ENCODE measurements around the gene CTNND2. TPM values are rescaled to one million over a fixed set of nuclear protein-coding genes. Genes with fewer than 3 reads are reported as not detected.

Gene CTNND2
- total RNA-seq, 1 experiment from 2014 or later: 7.0 TPM

DNA sequence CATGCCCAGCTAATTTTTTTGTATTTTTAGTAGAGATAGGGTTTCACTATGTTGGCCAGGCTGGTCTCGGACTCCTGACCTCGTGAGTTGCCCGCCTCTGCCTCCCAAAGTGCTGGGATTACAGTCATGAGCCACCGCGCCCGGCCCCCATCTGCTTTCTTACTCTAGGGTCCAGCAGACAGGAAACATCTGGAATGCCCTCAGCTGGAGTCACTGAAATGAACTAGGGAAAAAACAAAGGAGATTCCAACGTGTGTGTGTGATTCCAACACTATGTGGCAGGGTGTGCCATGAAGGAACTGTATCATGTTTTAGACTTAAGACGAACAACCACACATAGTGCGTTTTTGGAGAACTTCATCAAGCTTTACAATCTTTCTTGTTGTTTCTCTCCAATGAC is 603.1 kb downstream of the CTNND2 start:
- no peak overlapping the region for H3K27ac ChIP-seq (ENCODE audit: insufficient read length, low read depth, low read length)
- no peak overlapping the region for H2AFZ ChIP-seq (ENCODE audit: low read length)
- no peak overlapping the region for H2BK20ac ChIP-seq (ENCODE audit: low read depth, low read length, poor library complexity, severe bottlenecking)
- no peak overlapping the region for H3K14ac ChIP-seq (ENCODE audit: insufficient read depth, low read length)
- H3K56ac ChIP-seq (ENCODE audit: insufficient read length, low read depth, low read length): no peak overlapping the region
- H3K18ac ChIP-seq (ENCODE audit: insufficient read length, low read depth, low read length): no peak overlapping the region
- H3T11ph ChIP-seq (ENCODE audit: low read length): no peak overlapping the region
- H3K27me3 ChIP-seq (ENCODE audit: insufficient read depth, low read length): no peaks in the 10 kb centered on the region
- H3K4ac ChIP-seq (ENCODE audit: low read depth, low read length): no peak overlapping the region
- H3K79me2 ChIP-seq (ENCODE audit: insufficient read depth, low read length): no peaks in the 10 kb centered on the region
- no peak overlapping the region for H4K5ac ChIP-seq (ENCODE audit: insufficient read length, low read depth, low read length)
- H3K4me1 ChIP-seq (ENCODE audit: insufficient read depth, low read length): no peaks in the 10 kb centered on the region
- TF ChIP-seq, protein P1, sequence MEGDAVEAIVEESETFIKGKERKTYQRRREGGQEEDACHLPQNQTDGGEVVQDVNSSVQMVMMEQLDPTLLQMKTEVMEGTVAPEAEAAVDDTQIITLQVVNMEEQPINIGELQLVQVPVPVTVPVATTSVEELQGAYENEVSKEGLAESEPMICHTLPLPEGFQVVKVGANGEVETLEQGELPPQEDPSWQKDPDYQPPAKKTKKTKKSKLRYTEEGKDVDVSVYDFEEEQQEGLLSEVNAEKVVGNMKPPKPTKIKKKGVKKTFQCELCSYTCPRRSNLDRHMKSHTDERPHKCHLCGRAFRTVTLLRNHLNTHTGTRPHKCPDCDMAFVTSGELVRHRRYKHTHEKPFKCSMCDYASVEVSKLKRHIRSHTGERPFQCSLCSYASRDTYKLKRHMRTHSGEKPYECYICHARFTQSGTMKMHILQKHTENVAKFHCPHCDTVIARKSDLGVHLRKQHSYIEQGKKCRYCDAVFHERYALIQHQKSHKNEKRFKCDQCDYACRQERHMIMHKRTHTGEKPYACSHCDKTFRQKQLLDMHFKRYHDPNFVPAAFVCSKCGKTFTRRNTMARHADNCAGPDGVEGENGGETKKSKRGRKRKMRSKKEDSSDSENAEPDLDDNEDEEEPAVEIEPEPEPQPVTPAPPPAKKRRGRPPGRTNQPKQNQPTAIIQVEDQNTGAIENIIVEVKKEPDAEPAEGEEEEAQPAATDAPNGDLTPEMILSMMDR (conservative IDR thresholded peaks at IDR 0.05): no peak
- WGBS (ENCODE audit: extremely low coverage, insufficient read length, low lambda C conversion rate): no CpG with 5 or more reads among the region's 9 CpGs
- Mint-ChIP-seq H3K9me3 (no peaks in the 10 kb centered on the region), H3K4me3 (no peak overlapping the region), H3K36me3 (ENCODE audit: insufficient read depth in 1 of 3, low read depth in 3 of 3) (no peaks in the 10 kb centered on the region), H3K4me1 (peaks cover 3 to 5% of the 10 kb centered on the region in 2 experiments; a peak in 1 of 4 replicates), H3K27me3 (ENCODE audit: low read depth) (no peaks in the 10 kb centered on the region; the same call in 1 of the 2 replicates), H3K27ac (no peak overlapping the region)
- no peak overlapping the region for H2BK12ac ChIP-seq (ENCODE audit: insufficient read length, low read depth, low read length)
- no peak overlapping the region for H2BK5ac ChIP-seq (ENCODE audit: insufficient read length, low read length)
- no peak overlapping the region for H2BK15ac ChIP-seq (ENCODE audit: low read depth, low read length)
- no peak overlapping the region for H3K23ac ChIP-seq (ENCODE audit: insufficient read length, low read depth, low read length)
- no peak overlapping the region for H2AK5ac ChIP-seq (ENCODE audit: insufficient read length, low read length)
- no peak overlapping the region for H3K4me2 ChIP-seq (ENCODE audit: insufficient read depth, insufficient read length, low read length)
- no peaks in the 10 kb centered on the region for H3K23me2 ChIP-seq (ENCODE audit: insufficient read length, low read depth, low read length, poor library complexity, severe bottlenecking)
- no peak for DNase-seq
- no peaks in the 10 kb centered on the region for H3K9me3 ChIP-seq (ENCODE audit: control insufficient read depth, low read depth, low read length)
- no peaks in the 10 kb centered on the region for H4K20me1 ChIP-seq (ENCODE audit: control insufficient read depth, insufficient read depth, insufficient read length)
- H4K8ac ChIP-seq (replicated peaks; ENCODE audit: insufficient read length, low read depth, low read length): no peak overlapping the region
- H4K91ac ChIP-seq (ENCODE audit: insufficient read length, low read depth, low read length): no peak overlapping the region
- H3K79me1 ChIP-seq (ENCODE audit: insufficient read depth, low read depth, low read length, poor library complexity, severe bottlenecking): no peaks in the 10 kb centered on the region
- H2BK120ac ChIP-seq (ENCODE audit: low read depth, low read length, poor library complexity, severe bottlenecking): no peak overlapping the region
- H3K9ac ChIP-seq (ENCODE audit: extremely low read depth, insufficient read length, low read length): no peak overlapping the region
